Measurements from ENCODE around the gene TRPC4AP.
A peak's percentile ranks its signal among the peaks of the same experiment; 100 is the strongest.

TRPC4AP gene

GRCh38 chr20:35106827-35107380, 14.3 kb upstream of the TRPC4AP start:
- H3K36me3 ChIP-seq (ENCODE audit: control insufficient read depth, insufficient read depth, low read length): no peaks in the 10 kb centered on the region
- H3K27ac ChIP-seq (ENCODE audit: low read length): no peak overlapping the region
- DNase-seq (ENCODE audit: low read depth, low spot score): no peak
- H3K9me3 ChIP-seq (ENCODE audit: control insufficient read depth, insufficient read depth, low read length): no peaks in the 10 kb centered on the region
- H3K4me1 ChIP-seq (ENCODE audit: control insufficient read depth, insufficient read depth, low read length): no peaks in the 10 kb centered on the region
- no peak overlapping the region for H3K4me3 ChIP-seq (ENCODE audit: low read length)
- no CpG with 5 or more reads among the region's 1 CpG for WGBS (ENCODE audit: insufficient coverage, insufficient read length)
- H3K27me3 ChIP-seq (ENCODE audit: control insufficient read depth, insufficient read depth, low read length): no peaks in the 10 kb centered on the region

- Histone ChIP-seq H3K36me3 (ENCODE audit: control insufficient read depth, insufficient read depth, low read length) (no peaks in the 10 kb centered on the region), H3K4me3 (ENCODE audit: low read length) (no peak overlapping the region), H3K27ac (ENCODE audit: low read length) (no peak overlapping the region), H3K27me3 (ENCODE audit: control insufficient read depth, insufficient read depth, low read length) (no peaks in the 10 kb centered on the region), H3K4me1 (ENCODE audit: control insufficient read depth, insufficient read depth, low read length) (no peaks in the 10 kb centered on the region), H3K9me3 (ENCODE audit: control insufficient read depth, insufficient read depth, low read length) (no peaks in the 10 kb centered on the region)
- DNase-seq (ENCODE audit: low read depth, low spot score): no peak
- WGBS (ENCODE audit: insufficient coverage, insufficient read length): no CpG with 5 or more reads among the region's 3 CpGs
Observed at GRCh38 chr20:35104685-35105295, 12.2 kb upstream of the TRPC4AP start.

- no peak for DNase-seq (ENCODE audit: low read depth, low spot score)
- H3K9me3 ChIP-seq (ENCODE audit: control insufficient read depth, insufficient read depth, low read length): no peaks in the 10 kb centered on the region
- H3K4me1 ChIP-seq (ENCODE audit: control insufficient read depth, insufficient read depth, low read length): no peaks in the 10 kb centered on the region
- no peak overlapping the region for H3K27ac ChIP-seq (ENCODE audit: low read length)
- no peaks in the 10 kb centered on the region for H3K36me3 ChIP-seq (ENCODE audit: control insufficient read depth, insufficient read depth, low read length)
- H3K4me3 ChIP-seq (ENCODE audit: low read length): no peak overlapping the region
- WGBS (ENCODE audit: insufficient coverage, insufficient read length): no CpG with 5 or more reads among the region's 8 CpGs
- no peaks in the 10 kb centered on the region for H3K27me3 ChIP-seq (ENCODE audit: control insufficient read depth, insufficient read depth, low read length)
Observed at GRCh38 chr20:35101620-35102019, 9.0 kb upstream of the TRPC4AP start.

- Histone ChIP-seq H3K27ac (ENCODE audit: low read length) (no peak overlapping the region), H3K4me1 (ENCODE audit: control insufficient read depth, insufficient read depth, low read length) (0 out of 2 replicates have a peak, but pooled peaks cover 2% of the 10 kb centered on the region), H3K9me3 (ENCODE audit: control insufficient read depth, insufficient read depth, low read length) (no peaks in the 10 kb centered on the region), H3K36me3 (ENCODE audit: control insufficient read depth, insufficient read depth, low read length) (no peaks in the 10 kb centered on the region), H3K4me3 (ENCODE audit: low read length) (peak overlapping the region; percentile 98; the same call in 1 of the 2 replicates), H3K27me3 (ENCODE audit: control insufficient read depth, insufficient read depth, low read length) (no peaks in the 10 kb centered on the region)
- no peak for DNase-seq (ENCODE audit: low read depth, low spot score)
- no CpG with 5 or more reads among the region's 8 CpGs for WGBS (ENCODE audit: insufficient coverage, insufficient read length)
Observed at GRCh38 chr20:35093267-35093884, 769 bp upstream of the TRPC4AP start.

GRCh38 chr20:35091816-35092523, 637 bp downstream of the TRPC4AP start:
- H3K4me1 ChIP-seq (ENCODE audit: control insufficient read depth, insufficient read depth, low read length): 0 out of 2 replicates have a peak, but pooled peaks cover 2% of the 10 kb centered on the region
- DNase-seq (ENCODE audit: low read depth, low spot score): no peak
- no peaks in the 10 kb centered on the region for H3K36me3 ChIP-seq (ENCODE audit: control insufficient read depth, insufficient read depth, low read length)
- peak overlapping the region; percentile 98 for H3K4me3 ChIP-seq (ENCODE audit: low read length)
- WGBS (ENCODE audit: insufficient coverage, insufficient read length): no CpG with 5 or more reads among the region's 28 CpGs
- no peak overlapping the region for H3K27ac ChIP-seq (ENCODE audit: low read length)
- no peaks in the 10 kb centered on the region for H3K27me3 ChIP-seq (ENCODE audit: control insufficient read depth, insufficient read depth, low read length)
- H3K9me3 ChIP-seq (ENCODE audit: control insufficient read depth, insufficient read depth, low read length): no peaks in the 10 kb centered on the region

- Histone ChIP-seq H3K27me3 (ENCODE audit: control insufficient read depth, insufficient read depth, low read length) (no peaks in the 10 kb centered on the region), H3K9me3 (ENCODE audit: control insufficient read depth, insufficient read depth, low read length) (no peaks in the 10 kb centered on the region), H3K4me1 (ENCODE audit: control insufficient read depth, insufficient read depth, low read length) (0 out of 2 replicates have a peak, but pooled peaks cover 2% of the 10 kb centered on the region), H3K4me3 (ENCODE audit: low read length) (no peak overlapping the region), H3K27ac (ENCODE audit: low read length) (no peak overlapping the region), H3K36me3 (ENCODE audit: control insufficient read depth, insufficient read depth, low read length) (no peaks in the 10 kb centered on the region)
- no peak for DNase-seq (ENCODE audit: low read depth, low spot score)
- 100% methylated on average over 1 of the region's 2 CpGs for whole genome bisulfite sequencing (ENCODE audit: insufficient coverage, insufficient read length)
Observed at GRCh38 chr20:35088231-35089145, 4.1 kb downstream of the TRPC4AP start.

- DNase-seq (ENCODE audit: low read depth, low spot score): no peak
- H3K27ac ChIP-seq (ENCODE audit: low read length): no peak overlapping the region
- no CpG with 5 or more reads among the region's 5 CpGs for WGBS (ENCODE audit: insufficient coverage, insufficient read length)
Observed at GRCh38 chr20:35087791-35088190, 4.8 kb downstream of the TRPC4AP start.

GRCh38 chr20:35087355-35087754, 5.3 kb downstream of the TRPC4AP start:
- Histone ChIP-seq H3K4me3 (ENCODE audit: low read length) (no peak overlapping the region), H3K9me3 (ENCODE audit: control insufficient read depth, insufficient read depth, low read length) (no peaks in the 10 kb centered on the region), H3K4me1 (ENCODE audit: control insufficient read depth, insufficient read depth, low read length) (0 out of 2 replicates have a peak, but pooled peaks cover 2% of the 10 kb centered on the region), H3K27me3 (ENCODE audit: control insufficient read depth, insufficient read depth, low read length) (no peaks in the 10 kb centered on the region), H3K36me3 (ENCODE audit: control insufficient read depth, insufficient read depth, low read length) (no peaks in the 10 kb centered on the region), H3K27ac (ENCODE audit: low read length) (no peak overlapping the region)
- no CpG with 5 or more reads among the region's 5 CpGs for WGBS (ENCODE audit: insufficient coverage, insufficient read length)
- no peak for DNase-seq (ENCODE audit: low read depth, low spot score)

More at GRCh38 chr20:35087791-35088190, 4.8 kb downstream of the TRPC4AP start:
- no peaks in the 10 kb centered on the region for H3K9me3 ChIP-seq (ENCODE audit: control insufficient read depth, insufficient read depth, low read length)
- H3K27me3 ChIP-seq (ENCODE audit: control insufficient read depth, insufficient read depth, low read length): no peaks in the 10 kb centered on the region
- H3K36me3 ChIP-seq (ENCODE audit: control insufficient read depth, insufficient read depth, low read length): no peaks in the 10 kb centered on the region
- 0 out of 2 replicates have a peak, but pooled peaks cover 2% of the 10 kb centered on the region for H3K4me1 ChIP-seq (ENCODE audit: control insufficient read depth, insufficient read depth, low read length)
- H3K4me3 ChIP-seq (ENCODE audit: low read length): no peak overlapping the region

- no peak overlapping the region for H3K4me3 ChIP-seq (ENCODE audit: low read length)
- WGBS (ENCODE audit: insufficient coverage, insufficient read length): no CpG with 5 or more reads among the region's 11 CpGs
- DNase-seq (ENCODE audit: low read depth, low spot score): no peak
- H3K27me3 ChIP-seq (ENCODE audit: control insufficient read depth, insufficient read depth, low read length): no peaks in the 10 kb centered on the region
- H3K36me3 ChIP-seq (ENCODE audit: control insufficient read depth, insufficient read depth, low read length): no peaks in the 10 kb centered on the region
- H3K9me3 ChIP-seq (ENCODE audit: control insufficient read depth, insufficient read depth, low read length): no peaks in the 10 kb centered on the region
- no peak overlapping the region for H3K27ac ChIP-seq (ENCODE audit: low read length)
- no peaks in the 10 kb centered on the region for H3K4me1 ChIP-seq (ENCODE audit: control insufficient read depth, insufficient read depth, low read length)
Observed at GRCh38 chr20:35085477-35086225, 7.0 kb downstream of the TRPC4AP start.
